ENCODE results near the gene HOXC5.

DNA sequence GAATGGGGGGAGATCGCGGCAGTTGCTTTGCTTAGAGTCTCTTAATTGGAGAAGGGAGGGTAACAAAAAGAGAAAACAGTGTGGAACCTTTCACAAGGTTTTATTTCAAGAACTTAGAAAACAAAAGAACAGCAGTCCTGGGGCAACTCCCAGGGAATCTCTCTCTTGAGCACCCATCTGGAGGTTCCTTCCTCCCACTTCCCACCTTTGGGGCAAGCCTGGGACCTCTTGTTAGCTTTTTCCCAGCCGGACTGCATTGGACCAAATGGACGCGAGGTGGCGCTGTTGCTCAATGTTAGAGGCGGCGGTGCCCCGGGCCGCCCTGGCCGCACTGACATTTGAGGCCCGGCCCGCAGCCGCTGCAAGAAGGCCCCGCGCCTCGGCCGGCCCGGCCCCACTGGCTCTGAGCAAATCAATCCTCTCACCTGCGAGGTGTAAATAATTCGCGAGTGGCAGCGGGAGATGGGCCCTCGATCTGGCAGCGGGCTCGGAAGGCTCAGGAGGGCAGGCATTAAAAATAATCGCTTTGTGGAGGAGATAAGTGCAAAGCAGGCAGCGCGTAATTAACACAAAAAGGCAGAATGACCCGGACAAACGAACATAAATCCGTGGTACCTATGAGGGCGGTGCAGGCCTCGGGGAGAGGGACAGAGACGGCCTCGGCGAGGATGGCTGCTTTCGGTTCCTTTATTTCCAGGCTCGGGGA lies 26.8 kb upstream of the HOXC5 start:
- TF ChIP-seq, protein P1, sequence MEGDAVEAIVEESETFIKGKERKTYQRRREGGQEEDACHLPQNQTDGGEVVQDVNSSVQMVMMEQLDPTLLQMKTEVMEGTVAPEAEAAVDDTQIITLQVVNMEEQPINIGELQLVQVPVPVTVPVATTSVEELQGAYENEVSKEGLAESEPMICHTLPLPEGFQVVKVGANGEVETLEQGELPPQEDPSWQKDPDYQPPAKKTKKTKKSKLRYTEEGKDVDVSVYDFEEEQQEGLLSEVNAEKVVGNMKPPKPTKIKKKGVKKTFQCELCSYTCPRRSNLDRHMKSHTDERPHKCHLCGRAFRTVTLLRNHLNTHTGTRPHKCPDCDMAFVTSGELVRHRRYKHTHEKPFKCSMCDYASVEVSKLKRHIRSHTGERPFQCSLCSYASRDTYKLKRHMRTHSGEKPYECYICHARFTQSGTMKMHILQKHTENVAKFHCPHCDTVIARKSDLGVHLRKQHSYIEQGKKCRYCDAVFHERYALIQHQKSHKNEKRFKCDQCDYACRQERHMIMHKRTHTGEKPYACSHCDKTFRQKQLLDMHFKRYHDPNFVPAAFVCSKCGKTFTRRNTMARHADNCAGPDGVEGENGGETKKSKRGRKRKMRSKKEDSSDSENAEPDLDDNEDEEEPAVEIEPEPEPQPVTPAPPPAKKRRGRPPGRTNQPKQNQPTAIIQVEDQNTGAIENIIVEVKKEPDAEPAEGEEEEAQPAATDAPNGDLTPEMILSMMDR (conservative IDR thresholded peaks at IDR 0.05): peak; percentile 94
- TF ChIP-seq EZH2 (IDR thresholded peaks at IDR 0.05; ENCODE audit: low read depth): no peak
